Keratinocyte (primary cell): ENCODE measurements around the gene IQGAP3. TPM values are rescaled to one million over a fixed set of nuclear protein-coding genes. Genes with fewer than 3 reads are reported as not detected.

Experiments
- DNase-seq: peaks from one replicate; pipeline ENCODE4 v3.0.0-alpha.2; 2011; ENCODE audit warnings: low read depth, missing footprints, low spot score
- FAIRE-seq: peaks from 2 replicates; lab custom pipeline; 2011; peaks lifted over from hg19 to GRCh38; lab: Jason Lieb, UNC
- H2AFZ ChIP-seq: 2 replicates; pipeline ENCODE4 v1.6.0; 2012; ENCODE audit warnings: low read length, control low read depth, inconsistent platforms; ENCODE audit not compliant: control insufficient read depth
- H3K27ac ChIP-seq: 2 replicates; pipeline ENCODE4 v1.5.1; 2011; ENCODE audit warnings: low read length; ENCODE audit not compliant: control insufficient read depth, insufficient read depth
- H3K27me3 ChIP-seq: 3 replicates; pipeline ENCODE4 v1.6.0; 2011; ENCODE audit warnings: low read length; ENCODE audit not compliant: control insufficient read depth, insufficient read depth; ENCODE audit errors: extremely low read depth
- H3K36me3 ChIP-seq, 2 experiments: 2 replicates in 1 of 2; 3 replicates in 1 of 2; pipeline ENCODE4 v1.5.1; 2011; ENCODE audit warnings: low read length in 2 of 2, mild to moderate bottlenecking in 1 of 2; ENCODE audit not compliant: control insufficient read depth in 2 of 2, insufficient read depth in 2 of 2; ENCODE audit errors: extremely low read depth in 1 of 2
- H3K4me1 ChIP-seq: 3 replicates; pipeline ENCODE4 v1.5.1; 2011; ENCODE audit warnings: low read length; ENCODE audit not compliant: control insufficient read depth, insufficient read depth; ENCODE audit errors: extremely low read depth
- H3K4me2 ChIP-seq: 3 replicates; pipeline ENCODE4 v1.6.0; 2011; ENCODE audit warnings: low read depth, low read length; ENCODE audit not compliant: control insufficient read depth, insufficient read depth; ENCODE audit errors: extremely low read depth
- H3K4me3 ChIP-seq, 3 experiments: fragments of 200-600 bp in 1 of 3; sonication (generic) in 1 of 3; 2 replicates in 2 of 3; 3 replicates in 1 of 3; pipeline ENCODE4 v1.5.1; 2011 to 2016; ENCODE audit warnings: low read length in 3 of 3, mild to moderate bottlenecking in 3 of 3, control low read depth in 2 of 3, inconsistent platforms in 1 of 3, low read depth in 1 of 3, mixed read lengths in 1 of 3, mixed run types in 1 of 3, moderate library complexity in 1 of 3; ENCODE audit not compliant: control insufficient read depth in 2 of 3, insufficient read depth in 2 of 3; ENCODE audit errors: extremely low read depth in 1 of 3
- H3K79me2 ChIP-seq: 2 replicates; pipeline ENCODE4 v1.6.0; 2012; ENCODE audit warnings: low read length; ENCODE audit not compliant: control insufficient read depth, insufficient read depth
- H3K9ac ChIP-seq: 3 replicates; pipeline ENCODE4 v1.6.0; 2011; ENCODE audit warnings: low read length; ENCODE audit not compliant: control insufficient read depth, insufficient read depth; ENCODE audit errors: extremely low read depth
- H3K9me1 ChIP-seq: 3 replicates; pipeline ENCODE4 v1.6.0; 2011; ENCODE audit warnings: low read length; ENCODE audit not compliant: control insufficient read depth, insufficient read depth; ENCODE audit errors: extremely low read depth
- H3K9me3 ChIP-seq: 2 replicates; pipeline ENCODE4 v1.5.1; 2012; ENCODE audit warnings: low read depth, low read length; ENCODE audit not compliant: control insufficient read depth
- H4K20me1 ChIP-seq: 3 replicates; pipeline ENCODE4 v1.6.0; 2011; ENCODE audit warnings: low read length; ENCODE audit not compliant: control insufficient read depth, insufficient read depth; ENCODE audit errors: extremely low read depth
- CTCF ChIP-seq, 3 experiments: IDR thresholded peaks in 1 of 3; conservative IDR thresholded peaks in 1 of 3; optimal IDR thresholded peaks in 1 of 3; 2 replicates in 2 of 3; 3 replicates in 1 of 3; pipeline versions ENCODE3 to v1.5.1; 2011; ENCODE audit warnings: low read length in 3 of 3, mild to moderate bottlenecking in 3 of 3, moderate library complexity in 2 of 3, control low read depth in 1 of 3, inconsistent platforms in 1 of 3; ENCODE audit not compliant: insufficient read depth in 2 of 3; ENCODE audit errors: extremely low read depth in 1 of 3
- EZH2 ChIP-seq: IDR thresholded peaks from one replicate; pipeline ENCODE4 v1.6.1; 2012; ENCODE audit warnings: inconsistent platforms, mild to moderate bottlenecking, low read length, moderate library complexity
- dilution Hi-C: fragments of 300-500 bp; cut with MboI; formaldehyde crosslinking; loops from one replicate; pipeline ENCODE4 v1.7.0; 2020; ENCODE audit warnings: low sequenced_read_pairs; ENCODE audit not compliant: extremely low pct_ligation_motif_present
- polyA plus RNA-seq, 5 experiments: library from polyadenylated mRNA; depleted of rRNA in 3 of 5; stranded (reverse) in 3 of 5; stranded (forward) in 1 of 5; unstranded in 1 of 5; fragments of >200 nt; gene quantifications; 1 replicate in 1 of 5; 2 replicates in 3 of 5; 3 replicates in 1 of 5; pipeline versions ENCODE4 v1.2.1 to v1.2.3, GENCODE V29; 2011 to 2012; ENCODE audit warnings: missing spikeins in 2 of 5, low read depth in 1 of 5, low replicate concordance in 1 of 5

IQGAP3 gene
- polyA plus RNA-seq, 1 donor (not counting 4 experiments of a cell fraction or from before 2014, with no cell fraction given) = 5.3 TPM

DNA sequence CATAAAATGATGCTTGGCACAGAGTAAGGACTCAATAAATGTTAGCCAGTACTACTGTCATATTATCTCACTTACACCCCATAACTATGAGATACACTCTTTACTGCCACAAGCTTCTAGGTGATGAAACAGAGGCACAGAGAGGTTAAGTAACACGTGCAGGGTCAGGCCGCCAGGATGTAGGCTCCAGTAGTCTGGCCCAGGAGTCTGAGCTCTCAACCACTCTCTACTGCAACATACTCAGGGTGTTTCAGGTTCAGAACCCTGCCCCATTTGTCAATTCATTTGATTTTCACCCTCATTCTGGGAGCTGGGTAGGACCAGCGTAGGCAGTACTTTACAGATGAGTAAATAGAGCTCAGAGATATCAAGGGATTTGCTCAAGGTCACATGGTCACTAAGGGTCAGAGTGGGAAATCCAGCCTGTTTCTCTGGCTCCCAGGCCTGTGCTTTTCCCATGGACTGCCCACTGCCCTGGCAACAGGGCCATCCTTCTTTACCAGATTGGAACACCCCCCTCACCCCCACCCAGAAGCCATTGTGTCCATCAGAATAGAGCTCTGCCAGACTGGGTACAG is 21.2 kb downstream of the IQGAP3 start:
- Histone ChIP-seq H3K4me1 (peaks cover 2% of the 10 kb centered on the region), H3K9me1 (no peaks in the 10 kb centered on the region), H3K27me3 (no peaks in the 10 kb centered on the region), H2AFZ (no peak overlapping the region), H3K79me2 (no peaks in the 10 kb centered on the region), H3K4me3 (no peak overlapping the region), H3K4me2 (no peak overlapping the region), H4K20me1 (no peaks in the 10 kb centered on the region), H3K9ac (no peak overlapping the region), H3K27ac (no peak overlapping the region), H3K9me3 (no peaks in the 10 kb centered on the region), H3K36me3 (peaks cover 4 to 42% of the 10 kb centered on the region in 2 experiments)
- TF ChIP-seq CTCF (optimal IDR thresholded peaks at IDR 0.05 in 1 of 3, IDR thresholded peaks at IDR 0.05 in 1 of 3, conservative IDR thresholded peaks at IDR 0.05 in 1 of 3; ENCODE audit: extremely low read depth in 1 of 3, insufficient read depth in 2 of 3, low read length in 3 of 3) (no peak), EZH2 (no peak)
- dilution Hi-C loops = no loop called here
- FAIRE-seq (no peak), DNase-seq (no peak)

GRCh38 chr1:156550346-156550745 is 22.0 kb downstream of the IQGAP3 start:
- FAIRE-seq = no peak
- dilution Hi-C loops = no loop called here

More at GRCh38 chr1:156550346-156550745, 22.0 kb downstream of the IQGAP3 start:
- H3K9ac ChIP-seq = no peak overlapping the region
- H3K27ac ChIP-seq = no peak overlapping the region
- no peaks in the 10 kb centered on the region for H3K9me3 ChIP-seq
- no peak for TF ChIP-seq CTCF (optimal IDR thresholded peaks at IDR 0.05 in 1 of 3, IDR thresholded peaks at IDR 0.05 in 1 of 3, conservative IDR thresholded peaks at IDR 0.05 in 1 of 3; ENCODE audit: extremely low read depth in 1 of 3, insufficient read depth in 2 of 3, low read length in 3 of 3)
- TF ChIP-seq EZH2 = no peak
- H3K4me3 ChIP-seq = no peak overlapping the region
- H4K20me1 ChIP-seq = no peaks in the 10 kb centered on the region
- DNase-seq = no peak
- peaks cover 4 to 38% of the 10 kb centered on the region in 2 experiments for H3K36me3 ChIP-seq
- no peak overlapping the region for H2AFZ ChIP-seq
- H3K9me1 ChIP-seq = no peaks in the 10 kb centered on the region
- no peaks in the 10 kb centered on the region for H3K79me2 ChIP-seq
- no peak overlapping the region for H3K4me2 ChIP-seq
- peaks cover 2% of the 10 kb centered on the region for H3K4me1 ChIP-seq
- no peaks in the 10 kb centered on the region for H3K27me3 ChIP-seq
